H1 (cell line): ENCODE results near the gene SRGAP3. TPM values are rescaled to one million over a fixed set of nuclear protein-coding genes. Genes with fewer than 3 reads are reported as not detected.

Experiments
- CTCF ChIA-PET: fragments of 300-600 bp; sonication (Branson Sonifier 250); formaldehyde crosslinking; loops from one replicate; lab custom pipeline; 2021; ENCODE audit not compliant: partially characterized antibody; lab: Charles Lee
- POLR2A ChIA-PET: fragments of 300-600 bp; sonication (Branson Sonifier 250); formaldehyde crosslinking; loops from one replicate; lab custom pipeline; 2021; ENCODE audit warnings: inconsistent platforms; ENCODE audit not compliant: partially characterized antibody; lab: Charles Lee
- DNase-seq, 2 experiments: peaks; one replicate each; pipeline versions ENCODE4 v3.0.0 to v3.0.0-alpha.2; 2010 to 2022; ENCODE audit warnings: low spot score in 2 of 2, low read depth in 1 of 2, mixed read lengths in 1 of 2
- FAIRE-seq: peaks from 2 replicates; lab custom pipeline; 2011; peaks lifted over from hg19 to GRCh38; lab: Jason Lieb, UNC
- H2AFZ ChIP-seq: 2 replicates; pipeline ENCODE4 v1.8.1; 2012; ENCODE audit warnings: low read length, inconsistent platforms
- H2AK5ac ChIP-seq: 2 replicates; pipeline ENCODE4 v1.6.1; 2013; ENCODE audit warnings: low read depth, low read length
- H2BK120ac ChIP-seq: replicated peaks from 2 replicates; pipeline ENCODE3; 2013; ENCODE audit warnings: low read depth, low read length, inconsistent platforms
- H2BK12ac ChIP-seq: 2 replicates; pipeline ENCODE4 v1.6.1; 2013; ENCODE audit warnings: low read depth, low read length
- H2BK15ac ChIP-seq: 2 replicates; pipeline ENCODE4 v1.6.1; 2013; ENCODE audit warnings: low read length
- H2BK20ac ChIP-seq: 2 replicates; pipeline ENCODE4 v1.6.1; 2013; ENCODE audit warnings: low read length
- H2BK5ac ChIP-seq: 2 replicates; pipeline ENCODE4 v1.6.1; 2013; ENCODE audit warnings: low read depth, low read length
- H3K14ac ChIP-seq: 2 replicates; pipeline ENCODE4 v1.6.1; 2013; ENCODE audit warnings: inconsistent platforms; ENCODE audit not compliant: insufficient read length
- H3K18ac ChIP-seq: 2 replicates; pipeline ENCODE4 v1.6.1; 2013; ENCODE audit warnings: low read length; ENCODE audit errors: extremely low read depth
- H3K23ac ChIP-seq: 2 replicates; pipeline ENCODE4 v1.6.1; 2013; ENCODE audit warnings: inconsistent platforms; ENCODE audit not compliant: insufficient read length
- H3K23me2 ChIP-seq: 2 replicates; pipeline ENCODE4 v1.6.1; 2013; ENCODE audit warnings: low read depth, low read length
- H3K27ac ChIP-seq: 2 replicates; pipeline ENCODE4 v1.6.1; 2011; ENCODE audit warnings: low read depth, low read length, inconsistent platforms
- H3K27me3 ChIP-seq, 4 experiments: replicated peaks in 1 of 4; 1 replicate in 1 of 4; 2 replicates in 3 of 4; pipeline versions ENCODE4 v1.6.1 to v1.8.1; 2011 to 2013; ENCODE audit warnings: low read length in 3 of 4, mild to moderate bottlenecking in 3 of 4, inconsistent platforms in 2 of 4, mixed read lengths in 2 of 4, moderate library complexity in 1 of 4; ENCODE audit not compliant: control insufficient read depth in 3 of 4, insufficient read depth in 3 of 4; ENCODE audit errors: extremely low read depth in 1 of 4
- H3K36me3 ChIP-seq, 4 experiments: 2 replicates each; pipeline versions ENCODE4 v1.6.1 to v1.8.1; 2011 to 2013; ENCODE audit warnings: mild to moderate bottlenecking in 4 of 4, low read length in 3 of 4, moderate library complexity in 2 of 4, control low read depth in 1 of 4, inconsistent platforms in 1 of 4; ENCODE audit not compliant: insufficient read depth in 4 of 4, control insufficient read depth in 2 of 4
- H3K4ac ChIP-seq: replicated peaks from 2 replicates; pipeline ENCODE3; 2013; ENCODE audit warnings: low read length, low read depth, mixed read lengths, inconsistent platforms; ENCODE audit not compliant: insufficient read length
- H3K4me1 ChIP-seq, 4 experiments: replicated peaks in 1 of 4; 1 replicate in 1 of 4; 2 replicates in 3 of 4; pipeline versions ENCODE4 v1.6.1 to v1.8.1; 2011 to 2013; ENCODE audit warnings: low read length in 3 of 4, inconsistent platforms in 2 of 4, mixed read lengths in 1 of 4; ENCODE audit not compliant: insufficient read depth in 4 of 4, control insufficient read depth in 3 of 4
- H3K4me2 ChIP-seq, 2 experiments: 2 replicates each; pipeline versions ENCODE4 v1.6.1 to v1.8.1; 2011 to 2013; ENCODE audit warnings: low read depth in 2 of 2, low read length in 2 of 2, control low read depth in 1 of 2, inconsistent platforms in 1 of 2, mild to moderate bottlenecking in 1 of 2; ENCODE audit not compliant: insufficient read depth in 1 of 2
- H3K4me3 ChIP-seq, 4 experiments: fragments of 200-600, 300-600 bp in 1 of 4; sonication (generic), shearing (Covaris generic), sonication (Bioruptor Twin) in 1 of 4; 2 replicates each; pipeline versions ENCODE4 v1.5.1 to v1.8.1; 2011 to 2016; ENCODE audit warnings: low read length in 4 of 4, low read depth in 3 of 4, control low read depth in 2 of 4, inconsistent platforms in 2 of 4, mild to moderate bottlenecking in 2 of 4, mixed read lengths in 1 of 4, moderate library complexity in 1 of 4; ENCODE audit not compliant: insufficient read depth in 2 of 4; ENCODE audit errors: extremely low read depth in 1 of 4
- H3K56ac ChIP-seq: replicated peaks from 2 replicates; pipeline ENCODE3; 2013; ENCODE audit warnings: low read depth, mild to moderate bottlenecking, mixed read lengths, low read length, inconsistent platforms; ENCODE audit not compliant: insufficient read length
- H3K79me1 ChIP-seq: 2 replicates; pipeline ENCODE4 v1.6.1; 2013; ENCODE audit warnings: low read depth, low read length, control low read depth
- H3K79me2 ChIP-seq, 2 experiments: 2 replicates each; pipeline versions ENCODE4 v1.6.1 to v1.8.1; 2012 to 2013; ENCODE audit warnings: low read length in 2 of 2, mild to moderate bottlenecking in 2 of 2, inconsistent platforms in 1 of 2; ENCODE audit not compliant: insufficient read depth in 2 of 2, control insufficient read depth in 1 of 2
- H3K9ac ChIP-seq, 4 experiments: replicated peaks in 1 of 4; 1 replicate in 1 of 4; 2 replicates in 3 of 4; pipeline versions ENCODE4 v1.6.1 to v1.8.1; 2011 to 2013; ENCODE audit warnings: low read depth in 3 of 4, low read length in 3 of 4, control low read depth in 2 of 4, mild to moderate bottlenecking in 2 of 4, moderate library complexity in 2 of 4, inconsistent platforms in 1 of 4; ENCODE audit errors: extremely low read depth in 1 of 4
- H3K9me3 ChIP-seq, 2 experiments: 2 replicates each; pipeline versions ENCODE4 v1.6.1 to v1.8.1; 2012 to 2013; ENCODE audit warnings: mild to moderate bottlenecking in 2 of 2, moderate library complexity in 2 of 2, control low read depth in 1 of 2, inconsistent platforms in 1 of 2, low read depth in 1 of 2, low read length in 1 of 2, mixed read lengths in 1 of 2; ENCODE audit not compliant: insufficient read depth in 2 of 2
- H4K20me1 ChIP-seq, 2 experiments: replicated peaks in 1 of 2; 2 replicates each; pipeline versions ENCODE3 to v1.8.1; 2011 to 2013; ENCODE audit warnings: inconsistent platforms in 2 of 2, low read length in 2 of 2, mild to moderate bottlenecking in 1 of 2; ENCODE audit not compliant: insufficient read depth in 2 of 2, control insufficient read depth in 1 of 2
- H4K5ac ChIP-seq: 2 replicates; pipeline ENCODE4 v1.6.1; 2013; ENCODE audit warnings: low read length, low read depth, mixed read lengths, inconsistent platforms; ENCODE audit not compliant: insufficient read length
- H4K8ac ChIP-seq: 2 replicates; pipeline ENCODE4 v1.8.0; 2013; ENCODE audit warnings: mild to moderate bottlenecking, moderate library complexity, low read length, inconsistent platforms; ENCODE audit not compliant: insufficient read depth; ENCODE audit errors: extremely low read depth
- H4K91ac ChIP-seq: replicated peaks from 2 replicates; pipeline ENCODE3; 2013; ENCODE audit warnings: low read length, mixed read lengths, inconsistent platforms; ENCODE audit not compliant: insufficient read length
- CBX5 ChIP-seq: fragments of 300-800, 300-1000 bp; sonication (generic); IDR thresholded peaks from 2 replicates; pipeline ENCODE4 v1.7.1; 2016; ENCODE audit warnings: antibody characterized with exemption, low read length, low read depth
- CTCF ChIP-seq, 3 experiments: IDR thresholded peaks; 1 replicate in 2 of 3; 2 replicates in 1 of 3; pipeline versions ENCODE4 v1.5.1 to v1.6.1; 2011; ENCODE audit warnings: low read length in 3 of 3, mild to moderate bottlenecking in 3 of 3, inconsistent platforms in 2 of 3, low read depth in 1 of 3, moderate library complexity in 1 of 3; ENCODE audit not compliant: insufficient read depth in 1 of 3; ENCODE audit errors: control extremely low read depth in 1 of 3
- E2F6 ChIP-seq: IDR thresholded peaks from 2 replicates; pipeline ENCODE4 v1.6.1; 2012; ENCODE audit warnings: inconsistent platforms
- SIN3A ChIP-seq, 2 experiments: IDR thresholded peaks in 1 of 2; conservative IDR thresholded peaks in 1 of 2; 2 replicates each; pipeline ENCODE4 v1.6.1; 2011 to 2012; ENCODE audit warnings: low read length in 2 of 2, improper control_type of control experiment in 1 of 2, low read depth in 1 of 2, mild to moderate bottlenecking in 1 of 2
- SIX5 ChIP-seq: IDR thresholded peaks from 2 replicates; pipeline ENCODE4 v1.6.1; 2011; ENCODE audit warnings: mild to moderate bottlenecking, low read depth, low read length
- TCF12 ChIP-seq: IDR thresholded peaks from 2 replicates; pipeline ENCODE4 v1.6.1; 2011; ENCODE audit warnings: low read depth, mild to moderate bottlenecking, low read length
- WGBS, 2 experiments: shearing (Covaris generic) in 1 of 2; methylation state at CpG; one replicate each; pipeline versions ENCODE4 v1.1.6 to v1.1.7; 2013 to 2015; ENCODE audit warnings: low lambda C conversion rate in 2 of 2, mixed read lengths in 2 of 2, inconsistent platforms in 1 of 2, low coverage in 1 of 2, missing lambda C conversion rate in 1 of 2; ENCODE audit not compliant: insufficient replicate concordance in 2 of 2, insufficient coverage in 1 of 2, insufficient read length in 1 of 2; ENCODE audit errors: extremely low coverage in 1 of 2, missing lambda C conversion rate in 1 of 2; 5-methylcytosine and 5-hydroxymethylcytosine counted together
- polyA plus RNA-seq, 7 experiments: library from polyadenylated mRNA; depleted of rRNA in 3 of 7; stranded (reverse) in 5 of 7; unstranded in 2 of 7; fragments of >200 nt in 5 of 7; fragments of 200-250 nt in 2 of 7; gene quantifications; 1 replicate in 5 of 7; 2 replicates in 1 of 7; 4 replicates in 1 of 7; pipeline versions ENCODE4 v1.2.1 to v1.2.3, GENCODE V29; 2011 to 2013; ENCODE audit warnings: missing spikeins in 2 of 7, mixed read lengths in 2 of 7
- total RNA-seq: library from RNA; stranded (reverse); fragmentation: NEBNext Ultra II Directional; extraction: Animal tissue kit (Norgen Biotek cat#: 25700); gene quantifications from 2 replicates; pipeline ENCODE4 v1.2.1, GENCODE V29; 2021

Gene SRGAP3
- total and polyA plus RNA-seq, 2 of the 8 experiments (the other 6 are each of a cell fraction or from before 2014, with no cell fraction given), result 5.8 to 11.4 TPM

GRCh38 chr3:9158865-9159630 is 90.4 kb downstream of the SRGAP3 start:
- Histone ChIP-seq H3K79me2 (no peaks in the 10 kb centered on the region), H4K5ac (no peak overlapping the region), H3K18ac (no peak overlapping the region), H4K91ac (no peak overlapping the region), H3K23me2 (no peaks in the 10 kb centered on the region), H3K56ac (no peak overlapping the region), H2BK20ac (no peak overlapping the region), H3K9ac (no peak overlapping the region), H3K23ac (no peak overlapping the region), H3K36me3 (no peaks in the 10 kb centered on the region), H2BK5ac (no peak overlapping the region), H2BK120ac (no peak overlapping the region), H3K9me3 (no peaks in the 10 kb centered on the region), H3K14ac (no peak overlapping the region)
- CTCF ChIA-PET, result interaction anchor here (0.8 to 1.8 kb wide), 4 partner anchors 42 to 172 kb away, joined by 3 to 5 read pairs (median 3); no protein-coding TSS in a partner anchor
- no peak for DNase-seq
- POLR2A ChIA-PET, result no interaction called here
- TF ChIP-seq CBX5 (no peak), CTCF (IDR thresholded peaks at IDR 0.05; ENCODE audit: control extremely low read depth in 1 of 3, insufficient read depth in 1 of 3, low read depth in 1 of 3, low read length in 3 of 3) (no peak), SIN3A (conservative IDR thresholded peaks at IDR 0.05 in 1 of 2, IDR thresholded peaks at IDR 0.05 in 1 of 2; ENCODE audit: low read depth in 1 of 2, low read length in 2 of 2) (no peak), SIX5 (no peak), TCF12 (no peak), E2F6 (no peak)
- TF ChIP-seq, all 59 proteins: peak for 0
- Histone ChIP-seq H3K4me1 (peaks cover 0 to 6% (median under 1%) of the 10 kb centered on the region in 4 experiments; a peak in 2 of 7 replicates), H4K20me1 (no peaks in the 10 kb centered on the region), H3K4ac (no peak overlapping the region), H3K4me3 (no peak overlapping the region), H3K79me1 (no peaks in the 10 kb centered on the region), H2AK5ac (no peak overlapping the region), H4K8ac (no peak overlapping the region), H2BK15ac (no peak overlapping the region), H2BK12ac (no peak overlapping the region), H3K27ac (no peak overlapping the region), H3K4me2 (no peak overlapping the region), H2AFZ (no peak overlapping the region), H3K27me3 (no peaks in the 10 kb centered on the region)
- FAIRE-seq, result no peak
- WGBS, 2 experiments, result 89% methylated on average over 13 of the region's 13 CpGs; no CpG with 5 or more reads in 1 of the 2 experiments
